Activated CD8-positive, alpha-beta T cell treated with anti-CD3 and anti-CD28 coated beads, Interleukin-2, amount 10 ng/mL, durations not matched to agents 7 days and 5 days (primary cell): ENCODE results near the gene NPIPA5. TPM values are rescaled to one million over a fixed set of nuclear protein-coding genes. Genes with fewer than 3 reads are reported as not detected.
"Not testable (repeated sequence)": the region's sequence is repeated elsewhere in the genome, so short reads cannot be mapped to it uniquely, and the experiment has no call there.

Source experiments
- ATAC-seq: fragments of 150-1000 bp; cut with Tn5 transposase; one replicate; pipeline ENCODE4 v1.10.0; 2021; ENCODE audit warnings: moderate library complexity
- CTCF ChIA-PET: fragments of 350-600 bp; sonication (Branson Sonifier 250); formaldehyde crosslinking; loops from one replicate; lab custom pipeline; 2021; ENCODE audit warnings: antibody characterized with exemption; lab: Charles Lee
- POLR2A ChIA-PET: fragments of 350-600 bp; sonication (Branson Sonifier 250); formaldehyde crosslinking; loops from one replicate; lab custom pipeline; 2021; ENCODE audit warnings: antibody characterized with exemption; lab: Charles Lee
- DNase-seq: peaks from one replicate; pipeline ENCODE4 v3.0.0-alpha.2; 2020
- H3K27ac Mint-ChIP-seq: one replicate; pipeline ENCODE4 v1.8.0; 2021; ENCODE audit warnings: mild to moderate bottlenecking, mixed read lengths
- H3K27me3 Mint-ChIP-seq: one replicate; pipeline ENCODE4 v1.8.0; 2021; ENCODE audit warnings: low read depth, mixed read lengths
- H3K36me3 Mint-ChIP-seq: one replicate; pipeline ENCODE4 v1.8.0; 2021; ENCODE audit warnings: low read depth, mixed read lengths
- H3K4me1 Mint-ChIP-seq: one replicate; pipeline ENCODE4 v1.8.0; 2021; ENCODE audit warnings: low read depth, mixed read lengths
- H3K4me3 Mint-ChIP-seq: one replicate; pipeline ENCODE4 v1.8.0; 2021; ENCODE audit warnings: mild to moderate bottlenecking, mixed read lengths
- H3K9me3 Mint-ChIP-seq: one replicate; pipeline ENCODE4 v1.8.0; 2022; ENCODE audit warnings: mixed read lengths; ENCODE audit not compliant: insufficient read depth
- total RNA-seq, 2 experiments: library from RNA; stranded (reverse); gene quantifications; one replicate each; pipeline ENCODE4 v1.2.3, GENCODE V29; 2021

Gene NPIPA5
- total RNA-seq, 2 experiments from 2014 or later = 1.3 to 4.7 TPM

DNA sequence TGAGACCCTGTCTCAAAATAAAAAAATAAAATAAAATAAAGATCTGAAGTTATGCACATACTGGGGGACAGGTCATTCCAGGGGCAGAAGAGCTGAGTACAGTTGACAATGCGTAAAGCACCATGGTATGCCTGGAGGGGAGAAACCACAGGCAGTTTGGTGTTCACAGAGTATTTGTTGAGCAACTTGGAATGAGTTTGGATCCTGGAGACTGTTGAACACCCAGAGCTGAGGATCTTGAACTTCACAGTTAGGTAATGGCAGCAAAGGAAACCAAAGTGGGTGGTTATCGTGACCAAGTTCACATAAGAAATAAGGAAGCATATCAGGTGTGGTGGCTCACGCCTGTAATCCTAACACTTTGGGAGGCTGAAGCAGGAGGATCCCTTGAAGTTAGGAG lies 26.0 kb upstream of the NPIPA5 start:
- H3K27ac Mint-ChIP-seq, H3K36me3 Mint-ChIP-seq, ATAC-seq, POLR2A ChIA-PET, DNase-seq, H3K9me3 Mint-ChIP-seq, H3K27me3 Mint-ChIP-seq, H3K4me1 Mint-ChIP-seq, H3K4me3 Mint-ChIP-seq: not testable (repeated sequence)
- CTCF ChIA-PET = interaction anchor here (1.4 kb wide), 1 partner anchor 301 kb away, joined by 3 read pairs; no protein-coding TSS in a partner anchor

GRCh38 chr16:15403392-15403995 lies 25.4 kb upstream of the NPIPA5 start:
- ATAC-seq (no peak), DNase-seq (no peak)
- POLR2A ChIA-PET = no interaction called here
- Mint-ChIP-seq H3K4me3 (no peak overlapping the region), H3K36me3 (no peaks in the 10 kb centered on the region), H3K9me3 (no peaks in the 10 kb centered on the region), H3K4me1 (no peaks in the 10 kb centered on the region), H3K27ac (no peak overlapping the region), H3K27me3 (peaks cover 5% of the 10 kb centered on the region)
- CTCF ChIA-PET = interaction anchor here (1.4 kb wide), 1 partner anchor 301 kb away, joined by 3 read pairs; no protein-coding TSS in a partner anchor

- ChIA-PET CTCF (no interaction called here), POLR2A (no interaction called here)
- ATAC-seq (no peak), DNase-seq (no peak)
- no peaks in the 10 kb centered on the region for H3K36me3 Mint-ChIP-seq
- H3K27me3 Mint-ChIP-seq = peaks cover 8% of the 10 kb centered on the region
- no peak overlapping the region for H3K27ac Mint-ChIP-seq
- H3K4me3 Mint-ChIP-seq = no peak overlapping the region
- H3K4me1 Mint-ChIP-seq = no peaks in the 10 kb centered on the region
- H3K9me3 Mint-ChIP-seq = no peaks in the 10 kb centered on the region
Measured at GRCh38 chr16:15401972-15402371, 23.9 kb upstream of the NPIPA5 start.

GRCh38 chr16:15400314-15400713 lies 22.2 kb upstream of the NPIPA5 start:
- ATAC-seq, H3K9me3 Mint-ChIP-seq, DNase-seq, H3K4me1 Mint-ChIP-seq, H3K4me3 Mint-ChIP-seq, H3K36me3 Mint-ChIP-seq, H3K27ac Mint-ChIP-seq, CTCF ChIA-PET, POLR2A ChIA-PET: not testable (repeated sequence)
- peaks cover 18% of the 10 kb centered on the region for H3K27me3 Mint-ChIP-seq

GRCh38 chr16:15399317-15399716 lies 21.2 kb upstream of the NPIPA5 start:
- peaks cover 2% of the 10 kb centered on the region for H3K4me1 Mint-ChIP-seq
- ChIA-PET CTCF (no interaction called here), POLR2A (no interaction called here)
- ATAC-seq (no peak), DNase-seq (no peak)
- H3K4me3 Mint-ChIP-seq = no peak overlapping the region
- peaks cover 22% of the 10 kb centered on the region for H3K27me3 Mint-ChIP-seq
- H3K36me3 Mint-ChIP-seq = no peaks in the 10 kb centered on the region
- no peaks in the 10 kb centered on the region for H3K9me3 Mint-ChIP-seq
- no peak overlapping the region for H3K27ac Mint-ChIP-seq

DNA sequence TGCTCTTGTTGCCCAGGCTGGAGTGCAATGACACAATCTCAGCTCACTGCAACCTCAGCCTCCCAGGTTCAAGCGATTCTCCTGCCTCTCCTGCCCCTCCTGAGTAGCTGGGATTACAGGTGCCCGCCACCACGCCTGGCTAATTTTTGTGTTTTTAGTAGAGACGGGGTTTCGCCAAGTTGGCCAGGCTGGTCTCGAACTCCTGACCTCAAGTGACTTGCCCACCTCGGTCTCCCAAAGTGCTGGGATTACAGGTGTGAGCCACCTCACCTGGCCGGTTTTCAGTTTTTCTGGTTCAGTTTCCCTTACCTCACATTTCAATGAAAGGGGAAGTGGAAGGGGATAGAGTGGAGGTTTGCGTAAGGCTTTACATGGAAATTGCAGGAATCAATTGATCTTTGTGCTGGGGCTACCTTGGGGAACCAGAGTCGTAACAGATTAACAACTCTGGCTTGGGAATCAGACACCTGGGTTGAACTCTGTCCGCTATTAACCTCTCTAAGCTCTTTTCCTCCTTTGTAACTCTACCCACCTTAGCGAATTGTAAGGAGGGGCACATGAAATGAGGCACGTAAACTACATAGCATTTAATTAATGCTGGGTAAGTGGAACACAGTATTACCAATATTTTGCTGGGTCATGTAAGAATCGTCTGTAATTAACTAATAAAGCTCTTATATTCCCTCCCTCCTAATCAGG lies 20.7 kb upstream of the NPIPA5 start:
- ChIA-PET POLR2A (no interaction called here), CTCF (no interaction called here)
- Mint-ChIP-seq H3K36me3 (no peaks in the 10 kb centered on the region), H3K4me1 (peaks cover 2% of the 10 kb centered on the region), H3K9me3 (no peaks in the 10 kb centered on the region), H3K27ac (no peak overlapping the region), H3K27me3 (peaks cover 22% of the 10 kb centered on the region), H3K4me3 (no peak overlapping the region)
- DNase-seq (no peak), ATAC-seq (no peak)

DNA sequence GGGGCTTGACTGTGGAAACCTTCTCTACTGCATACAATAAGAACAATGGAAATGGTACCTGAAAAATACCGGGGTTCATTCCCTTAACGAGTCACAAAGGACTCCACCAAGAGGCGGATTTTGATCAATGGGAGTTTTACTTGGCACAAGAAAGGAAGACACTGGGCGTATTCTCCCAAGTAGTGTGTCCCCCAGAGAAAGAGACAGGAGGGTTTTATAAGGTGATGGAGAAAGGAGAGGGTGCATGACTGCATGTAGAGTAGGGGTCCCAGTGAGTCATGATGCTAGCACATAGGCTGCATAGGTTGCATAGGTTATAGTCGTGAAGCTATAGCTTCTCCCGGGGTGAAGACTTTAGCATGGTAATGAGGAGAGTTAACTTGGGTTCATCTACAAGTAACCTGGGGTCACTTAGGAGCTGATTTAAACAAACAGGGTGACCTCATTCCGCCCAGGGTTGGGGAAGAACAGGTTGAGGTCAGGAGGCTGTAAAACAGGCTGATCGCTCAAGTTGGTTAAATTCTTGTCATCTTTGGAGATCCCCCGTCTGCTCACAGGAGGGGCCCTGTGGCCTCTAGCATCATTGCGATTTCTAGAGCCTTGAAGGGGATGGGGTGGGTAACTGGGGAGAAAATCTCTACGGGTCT lies 19.0 kb upstream of the NPIPA5 start:
- Mint-ChIP-seq H3K27me3 (peaks cover 22% of the 10 kb centered on the region), H3K4me1 (peaks cover 2% of the 10 kb centered on the region), H3K9me3 (no peaks in the 10 kb centered on the region), H3K27ac (no peak overlapping the region), H3K4me3 (no peak overlapping the region), H3K36me3 (no peaks in the 10 kb centered on the region)
- ChIA-PET POLR2A (no interaction called here), CTCF (no interaction called here)
- DNase-seq = no peak
- ATAC-seq = no peak

- CTCF ChIA-PET, H3K27ac Mint-ChIP-seq, DNase-seq, H3K4me1 Mint-ChIP-seq, H3K4me3 Mint-ChIP-seq, H3K36me3 Mint-ChIP-seq, POLR2A ChIA-PET, H3K9me3 Mint-ChIP-seq, ATAC-seq: not testable (repeated sequence)
- H3K27me3 Mint-ChIP-seq = peaks cover 20% of the 10 kb centered on the region
Measured at GRCh38 chr16:15396509-15396829, 18.4 kb upstream of the NPIPA5 start.

GRCh38 chr16:15395631-15396508 lies 17.8 kb upstream of the NPIPA5 start, which contains the start of gene MPV17L:
MPV17L (plus strand) TSS chr16:15395754; CDS start chr16:15395898, 144 bp downstream.
- H3K4me3 Mint-ChIP-seq, CTCF ChIA-PET, H3K4me1 Mint-ChIP-seq, POLR2A ChIA-PET, DNase-seq, H3K9me3 Mint-ChIP-seq, H3K36me3 Mint-ChIP-seq, H3K27ac Mint-ChIP-seq: not testable (repeated sequence)
- peak; percentile 42 for ATAC-seq
- peaks cover 20% of the 10 kb centered on the region for H3K27me3 Mint-ChIP-seq

DNA sequence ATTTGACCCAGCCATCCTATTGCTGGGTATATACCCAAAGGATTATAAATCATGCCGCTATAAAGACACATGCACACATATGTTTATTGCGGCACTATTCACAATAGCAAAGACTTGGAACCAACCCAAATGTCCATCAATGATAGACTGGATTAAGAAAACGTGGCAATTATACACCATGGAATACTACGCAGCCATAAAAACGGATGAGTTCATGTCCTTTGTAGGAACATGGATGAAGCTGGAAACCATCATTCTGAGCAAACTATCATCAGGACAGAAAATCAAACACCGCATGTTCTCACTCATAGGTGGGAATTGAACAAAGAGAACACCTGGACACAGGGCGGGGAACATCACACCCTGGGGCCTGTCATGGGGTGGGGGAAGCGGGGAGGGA lies 14.9 kb upstream of the NPIPA5 start:
- H3K27ac Mint-ChIP-seq, H3K4me1 Mint-ChIP-seq, H3K4me3 Mint-ChIP-seq, H3K9me3 Mint-ChIP-seq, H3K36me3 Mint-ChIP-seq, POLR2A ChIA-PET, ATAC-seq, CTCF ChIA-PET, DNase-seq: not testable (repeated sequence)
- H3K27me3 Mint-ChIP-seq = peaks cover 16% of the 10 kb centered on the region

DNA sequence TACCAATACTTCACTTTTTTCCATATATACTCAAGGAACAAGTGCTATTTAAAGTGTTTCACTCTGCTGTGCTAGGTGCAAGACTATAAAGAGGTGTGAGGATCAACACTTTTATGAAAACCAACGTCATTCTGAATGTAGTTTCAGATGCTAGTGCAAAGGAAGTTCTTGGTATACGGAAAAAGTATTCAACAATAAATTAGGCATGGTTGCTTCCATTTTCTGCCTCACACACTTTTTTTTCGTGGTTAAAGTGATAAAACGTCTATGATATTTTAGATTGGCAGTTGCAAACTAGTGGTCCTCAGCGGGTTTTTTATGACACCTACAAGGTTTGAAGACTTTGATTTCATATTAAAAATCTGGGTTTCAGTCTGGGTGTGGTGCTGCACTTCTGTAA lies 11.8 kb upstream of the NPIPA5 start:
- H3K27me3 Mint-ChIP-seq, H3K9me3 Mint-ChIP-seq, CTCF ChIA-PET, H3K4me3 Mint-ChIP-seq, H3K4me1 Mint-ChIP-seq, POLR2A ChIA-PET, H3K27ac Mint-ChIP-seq, ATAC-seq, H3K36me3 Mint-ChIP-seq, DNase-seq: not testable (repeated sequence)
